HEK293 (cell line): ENCODE data around the gene VWDE.

Source experiments
- CTCF ChIA-PET: fragments of 350-600 bp; formaldehyde crosslinking; extraction: SDS; loops from one replicate; lab custom pipeline; 2021; ENCODE audit warnings: antibody characterized with exemption; lab: Yijun Ruan, JAX
- POLR2A ChIA-PET: fragments of 300-600 bp; formaldehyde crosslinking; extraction: SDS; loops from one replicate; lab custom pipeline; 2020; ENCODE audit warnings: antibody characterized with exemption, inconsistent platforms; lab: Yijun Ruan, JAX
- H3K27ac ChIP-seq: fragments of 200-500 bp; sonication (Bioruptor generic); 2 replicates; pipeline ENCODE4 v1.5.1; 2014; ENCODE audit warnings: low read depth, low read length, control low read depth, inconsistent platforms; ENCODE audit errors: extremely low read depth
- H3K36me3 ChIP-seq, 2 experiments: fragments of 200-500 bp in 1 of 2; sonication (Bioruptor generic) in 1 of 2; 1 replicate in 1 of 2; 2 replicates in 1 of 2; pipeline ENCODE4 v1.5.1; 2014 to 2017; ENCODE audit warnings: inconsistent platforms in 2 of 2, low read length in 2 of 2; ENCODE audit not compliant: control insufficient read depth in 2 of 2, insufficient read depth in 1 of 2
- H3K4me1 ChIP-seq: fragments of 200-500 bp; sonication (Bioruptor generic); 2 replicates; pipeline ENCODE4 v1.5.1; 2014; ENCODE audit warnings: mild to moderate bottlenecking, low read length, inconsistent platforms; ENCODE audit not compliant: control insufficient read depth, insufficient read depth
- H3K4me3 ChIP-seq: 2 replicates; pipeline ENCODE4 v1.5.1; 2011; ENCODE audit warnings: low read depth, mild to moderate bottlenecking, control low read depth, low read length, moderate library complexity
- H3K9me3 ChIP-seq: fragments of 200-500 bp; sonication (Bioruptor generic); 2 replicates; pipeline ENCODE4 v1.5.1; 2014; ENCODE audit warnings: low read depth, low read length, inconsistent platforms; ENCODE audit not compliant: control insufficient read depth, insufficient read depth
- AEBP2 ChIP-seq: fragments of 450-650 bp; formaldehyde crosslinking; IDR thresholded peaks from 2 replicates; pipeline ENCODE4 v1.5.1; 2016; ENCODE audit warnings: missing biosample characterization, missing genetic modification characterization, borderline replicate concordance
- BCL11A ChIP-seq: fragments of 450-650 bp; formaldehyde crosslinking; IDR thresholded peaks from 2 replicates; pipeline ENCODE4 v1.5.1; 2016; ENCODE audit warnings: low read depth, missing biosample characterization, missing genetic modification characterization
- GLIS2 ChIP-seq: fragments of 450-650 bp; formaldehyde crosslinking; IDR thresholded peaks from 2 replicates; pipeline ENCODE4 v1.5.1; 2016; ENCODE audit warnings: missing biosample characterization, missing genetic modification characterization
- HOXA7 ChIP-seq: sonication (generic); formaldehyde crosslinking; IDR thresholded peaks from 2 replicates; pipeline ENCODE4 v1.8.1; 2022; ENCODE audit warnings: missing genetic modification reagents, borderline replicate concordance
- IKZF3 ChIP-seq: fragments of 450-650 bp; IDR thresholded peaks from 2 replicates; pipeline ENCODE4 v1.5.0; 2018; ENCODE audit warnings: missing biosample characterization, mild to moderate bottlenecking, missing genetic modification characterization, moderate library complexity
- KLF16 ChIP-seq: fragments of 450-650 bp; formaldehyde crosslinking; IDR thresholded peaks from 2 replicates; pipeline ENCODE4 v1.5.1; 2017; ENCODE audit warnings: missing biosample characterization, missing genetic modification characterization
- KLF9 ChIP-seq: fragments of 450-650 bp; formaldehyde crosslinking; IDR thresholded peaks from 2 replicates; pipeline ENCODE4 v1.5.1; 2016; ENCODE audit warnings: missing biosample characterization, missing genetic modification characterization, low read depth
- OVOL3 ChIP-seq: fragments of 450-650 bp; formaldehyde crosslinking; IDR thresholded peaks from 2 replicates; pipeline ENCODE4 v1.5.1; 2016; ENCODE audit warnings: missing biosample characterization, missing genetic modification characterization
- REPIN1 ChIP-seq: fragments of 450-650 bp; formaldehyde crosslinking; IDR thresholded peaks from 2 replicates; pipeline ENCODE4 v1.5.1; 2017; ENCODE audit warnings: missing biosample characterization, missing genetic modification characterization, low read depth
- ZBTB11 ChIP-seq: fragments of 450-650 bp; formaldehyde crosslinking; conservative IDR thresholded peaks from 2 replicates; pipeline ENCODE4 v1.5.1; 2016; ENCODE audit warnings: low read depth, missing biosample characterization, missing genetic modification characterization
- ZBTB6 ChIP-seq: fragments of 450-650 bp; formaldehyde crosslinking; IDR thresholded peaks from 2 replicates; pipeline ENCODE4 v1.5.1; 2017; ENCODE audit warnings: missing biosample characterization, missing genetic modification characterization
- ZNF114 ChIP-seq: fragments of 450-650 bp; formaldehyde crosslinking; IDR thresholded peaks from 2 replicates; pipeline ENCODE4 v1.5.0; 2017; ENCODE audit warnings: missing biosample characterization, missing genetic modification characterization
- ZNF223 ChIP-seq: fragments of 450-650 bp; formaldehyde crosslinking; IDR thresholded peaks from 2 replicates; pipeline ENCODE4 v1.5.1; 2016; ENCODE audit warnings: missing biosample characterization, missing genetic modification characterization
- ZNF311 ChIP-seq: fragments of 450-650 bp; formaldehyde crosslinking; IDR thresholded peaks from 2 replicates; pipeline ENCODE4 v1.5.1; 2017; ENCODE audit warnings: missing biosample characterization, missing genetic modification characterization, borderline replicate concordance
- ZNF473 ChIP-seq: fragments of 450-650 bp; formaldehyde crosslinking; IDR thresholded peaks from 2 replicates; pipeline ENCODE4 v1.5.1; 2017; ENCODE audit warnings: missing biosample characterization, missing genetic modification characterization
- ZNF514 ChIP-seq: fragments of 450-650 bp; formaldehyde crosslinking; IDR thresholded peaks from 2 replicates; pipeline ENCODE4 v1.5.1; 2016; ENCODE audit warnings: missing biosample characterization, missing genetic modification characterization
- ZNF548 ChIP-seq: fragments of 450-650 bp; formaldehyde crosslinking; IDR thresholded peaks from 2 replicates; pipeline ENCODE4 v1.5.1; 2016; ENCODE audit warnings: missing biosample characterization, missing genetic modification characterization
- ZNF571 ChIP-seq: fragments of 450-650 bp; formaldehyde crosslinking; IDR thresholded peaks from 2 replicates; pipeline ENCODE4 v1.5.0; 2017; ENCODE audit warnings: missing biosample characterization, missing genetic modification characterization
- ZNF701 ChIP-seq: fragments of 450-650 bp; formaldehyde crosslinking; IDR thresholded peaks from 2 replicates; pipeline ENCODE4 v1.5.1; 2016; ENCODE audit warnings: missing biosample characterization, missing genetic modification characterization
- ZNF837 ChIP-seq: fragments of 450-650 bp; formaldehyde crosslinking; IDR thresholded peaks from 2 replicates; pipeline ENCODE4 v1.5.1; 2016; ENCODE audit warnings: missing biosample characterization, missing genetic modification characterization
- ZSCAN18 ChIP-seq: fragments of 450-650 bp; formaldehyde crosslinking; IDR thresholded peaks from 2 replicates; pipeline ENCODE4 v1.5.1; 2016; ENCODE audit warnings: missing biosample characterization, missing genetic modification characterization

The VWDE gene

GRCh38 chr7:12370249-12370648, 33.4 kb downstream of the VWDE start:
- no peak for TF ChIP-seq IKZF3 (tag by site-specific recombination)
- TF ChIP-seq ZNF571 (tag by site-specific recombination), result no peak
- no peak for TF ChIP-seq ZNF514 (tag by site-specific recombination)
- TF ChIP-seq ZBTB11 (tag by site-specific recombination), result no peak
- TF ChIP-seq GLIS2, result no peak
- no peak for TF ChIP-seq OVOL3 (tag by site-specific recombination)
- no peak for TF ChIP-seq BCL11A (tag by site-specific recombination)
- no peak for TF ChIP-seq REPIN1 (tag by site-specific recombination)
- TF ChIP-seq ZNF114 (tag by site-specific recombination), result no peak
- TF ChIP-seq KLF9 (tag by site-specific recombination), result no peak
- no peak for TF ChIP-seq AEBP2 (tag by site-specific recombination)
- no peak for TF ChIP-seq ZNF223 (tag by site-specific recombination)
- no peak for TF ChIP-seq ZNF473
- TF ChIP-seq KLF16 (tag by site-specific recombination), result no peak
- TF ChIP-seq, all 188 proteins: peak for 0
- Histone ChIP-seq H3K4me3 (no peak overlapping the region), H3K36me3 (no peaks in the 10 kb centered on the region), H3K27ac (no peak overlapping the region), H3K9me3 (no peaks in the 10 kb centered on the region), H3K4me1 (no peaks in the 10 kb centered on the region)
- ChIA-PET CTCF (no interaction called here), POLR2A (no interaction called here)

- POLR2A ChIA-PET, result no interaction called here
- Histone ChIP-seq H3K9me3 (no peaks in the 10 kb centered on the region), H3K4me1 (no peaks in the 10 kb centered on the region), H3K27ac (no peak overlapping the region), H3K36me3 (no peaks in the 10 kb centered on the region)
- TF ChIP-seq ZNF548 (tag by site-specific recombination), result no peak
- no peak for TF ChIP-seq ZNF701 (tag by site-specific recombination)
- TF ChIP-seq ZSCAN18 (tag by site-specific recombination), result no peak
- no peak for TF ChIP-seq KLF9 (tag by site-specific recombination)
- no peak for TF ChIP-seq HOXA7 (CRISPR knock-in tag)
- TF ChIP-seq ZNF311 (tag by site-specific recombination), result no peak
- TF ChIP-seq ZBTB6 (tag by site-specific recombination), result no peak
- TF ChIP-seq ZNF837, result no peak
- TF ChIP-seq, all 188 proteins: peak for 0
- CTCF ChIA-PET, result no interaction called here
- no peak overlapping the region for H3K4me3 ChIP-seq
These were observed 33.9 kb downstream of the VWDE start for GRCh38 chr7:12369756-12370155.
